Right lobe of liver (tissue), 6 donors: ENCODE measurements around the gene DMKN. TPM values are rescaled to one million over a fixed set of nuclear protein-coding genes. Genes with fewer than 3 reads are reported as not detected.

Experiments
- ATAC-seq, 4 donors: fragments of 200-7000 bp; cut with Tn5 transposase; one replicate each; pipeline ENCODE4 v1.9.1; 2020; ENCODE audit warnings: mild to moderate bottlenecking in 4 of 4, moderate library complexity in 4 of 4
- DNase-seq, 3 donors: peaks; one replicate each; pipeline ENCODE4 v3.0.0-alpha.2; 2020
- H3K27ac ChIP-seq, 3 donors: fragments of 200-600 bp; one replicate each; pipeline ENCODE4 v1.8.0; 2022
- H3K27me3 ChIP-seq, 2 donors: fragments of 200-600 bp; one replicate each; pipeline ENCODE4 v1.8.0; 2022
- H3K36me3 ChIP-seq, 4 donors: fragments of 200-600 bp; sonication (generic) in 1 of 4; one replicate each; pipeline versions ENCODE4 v1.5.1 to v1.8.0; 2017 to 2022; ENCODE audit warnings: control low read depth in 1 of 4
- H3K4me1 ChIP-seq, 4 donors: fragments of 200-600 bp; sonication (generic) in 1 of 4; one replicate each; pipeline versions ENCODE4 v1.5.1 to v1.8.0; 2017 to 2022; ENCODE audit warnings: control low read depth in 1 of 4
- H3K4me3 ChIP-seq, 3 donors: fragments of 200-600 bp; one replicate each; pipeline ENCODE4 v1.8.0; 2022
- H3K9me3 ChIP-seq, 4 donors: fragments of 200-600 bp; sonication (generic) in 1 of 4; one replicate each; pipeline versions ENCODE4 v1.5.1 to v1.8.0; 2017 to 2022; ENCODE audit warnings: control low read depth in 1 of 4
- CTCF ChIP-seq, 4 donors: fragments of 200-600 bp in 3 of 4; fragments of 450-650 bp in 1 of 4; IDR thresholded peaks; one replicate each; pipeline versions ENCODE4 v1.5.1 to v1.8.0; 2016 to 2022; ENCODE audit warnings: antibody characterized with exemption in 4 of 4, mild to moderate bottlenecking in 2 of 4
- POLR2A ChIP-seq: fragments of 450-650 bp; IDR thresholded peaks from one replicate; pipeline ENCODE4 v1.6.1; 2017; ENCODE audit warnings: antibody characterized with exemption, mild to moderate bottlenecking
- WGBS: methylation state at CpG from one replicate; pipeline ENCODE4 v1.1.6; 2018; ENCODE audit warnings: low coverage, low lambda C conversion rate; ENCODE audit not compliant: insufficient coverage; ENCODE audit errors: missing lambda C conversion rate; 5-methylcytosine and 5-hydroxymethylcytosine counted together
- intact Hi-C, 2 donors: fragments of 100-400 bp; cut with DNase I; formaldehyde crosslinking; loops; one replicate each; pipeline versions ENCODE4 v1.11.2 to v1.14.1; 2022
- total RNA-seq, 6 experiments: library from RNA; depleted of rRNA in 2 of 6; stranded (reverse); fragments of >200 nt in 2 of 6; fragmentation: NEBNext Ultra II Directional in 3 of 6; extraction: Animal tissue kit (Norgen Biotek cat#: 25700) in 3 of 6; gene quantifications; one replicate each; pipeline versions ENCODE4 v1.1.0 to v1.2.4, GENCODE V29; 2016 to 2023
- donor health status: DM: no; HTN: yes; CAD: no.
- donor health status: DM: no; HTN: no; CAD: no.
- donor health status: DM: no; HTN: no; CAD: no.
- donor health status: DM: no; HTN: yes; CAD: no.
- donor health status: DM: no; HTN: yes; CAD: no.

Gene DMKN
- total RNA-seq, 6 experiments from 2014 or later, result 1.0 to 4.0 (median 2.0) TPM

DNA sequence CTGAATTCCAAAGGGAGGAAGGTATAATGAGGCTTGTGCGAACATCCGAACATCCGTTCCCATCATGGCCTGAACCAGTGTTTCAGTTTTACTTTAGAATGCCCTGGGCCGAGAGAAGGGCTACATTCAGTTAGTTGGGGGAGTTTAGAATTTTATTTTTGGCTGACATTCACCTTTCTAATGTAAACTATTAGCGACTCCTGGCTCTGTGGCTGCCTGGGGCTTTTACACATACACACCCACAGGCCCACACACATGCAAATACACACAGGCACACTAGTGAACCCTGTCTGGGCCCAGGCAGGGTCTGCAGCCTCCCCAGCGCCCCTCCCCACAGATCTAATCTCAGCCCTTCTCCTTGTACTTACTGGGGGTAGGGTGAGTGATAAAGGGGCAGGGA, 25.9 kb upstream of the DMKN start:
- WGBS, result 66% methylated on average over 6 of the region's 6 CpGs
- Histone ChIP-seq H3K4me1 (no peaks in the 10 kb centered on the region), H3K4me3 (no peak overlapping the region), H3K27me3 (no peaks in the 10 kb centered on the region), H3K27ac (no peak overlapping the region), H3K36me3 (no peaks in the 10 kb centered on the region), H3K9me3 (no peaks in the 10 kb centered on the region)
- ATAC-seq (no peak), DNase-seq (no peak)
- no peak for TF ChIP-seq POLR2A
- TF ChIP-seq CTCF (IDR thresholded peaks at IDR 0.05), result no peak
- intact Hi-C loops, result no loop called here

DNA sequence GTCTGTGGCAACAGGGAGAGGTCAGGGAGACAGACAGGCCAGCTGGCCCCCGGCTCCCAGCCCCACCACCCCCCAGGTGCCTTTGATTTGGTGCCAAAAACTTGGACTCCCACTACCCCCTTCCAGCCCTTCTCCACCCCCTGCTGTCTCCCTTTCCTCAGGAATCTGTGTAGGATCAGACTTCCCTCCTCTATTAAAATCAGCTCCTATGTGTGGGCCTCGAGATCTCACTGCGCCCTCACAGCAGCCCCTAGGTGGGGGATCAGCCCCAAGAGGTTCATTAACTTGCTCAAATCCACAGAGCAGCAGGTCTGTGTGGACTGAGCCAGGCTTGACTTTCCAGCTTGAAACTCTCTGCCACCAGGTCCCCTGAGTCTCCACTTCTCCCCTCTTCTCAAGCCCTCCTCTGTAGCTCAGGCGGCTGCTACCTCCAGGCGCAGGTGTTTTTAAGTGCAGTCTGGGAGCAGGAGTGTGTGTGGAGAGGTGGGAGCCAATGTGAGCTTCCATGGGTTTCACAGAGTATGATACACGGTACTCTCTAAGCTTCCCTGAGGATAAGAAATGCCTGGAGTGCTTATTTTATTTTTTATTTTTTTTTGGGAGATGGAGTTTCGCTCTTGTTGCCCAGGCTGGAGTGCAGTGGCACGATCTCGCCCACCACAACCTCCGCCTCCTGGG, 21.5 kb upstream of the DMKN start:
- Histone ChIP-seq H3K4me3 (no peak overlapping the region), H3K9me3 (no peaks in the 10 kb centered on the region), H3K4me1 (no peaks in the 10 kb centered on the region), H3K36me3 (no peaks in the 10 kb centered on the region), H3K27me3 (no peaks in the 10 kb centered on the region), H3K27ac (no peak overlapping the region)
- no peak for DNase-seq
- intact Hi-C loops, result no loop called here
- WGBS, result 67% methylated on average over 9 of the region's 10 CpGs
- no peak for ATAC-seq
- no peak for TF ChIP-seq CTCF (IDR thresholded peaks at IDR 0.05)
- no peak for TF ChIP-seq POLR2A

DNA sequence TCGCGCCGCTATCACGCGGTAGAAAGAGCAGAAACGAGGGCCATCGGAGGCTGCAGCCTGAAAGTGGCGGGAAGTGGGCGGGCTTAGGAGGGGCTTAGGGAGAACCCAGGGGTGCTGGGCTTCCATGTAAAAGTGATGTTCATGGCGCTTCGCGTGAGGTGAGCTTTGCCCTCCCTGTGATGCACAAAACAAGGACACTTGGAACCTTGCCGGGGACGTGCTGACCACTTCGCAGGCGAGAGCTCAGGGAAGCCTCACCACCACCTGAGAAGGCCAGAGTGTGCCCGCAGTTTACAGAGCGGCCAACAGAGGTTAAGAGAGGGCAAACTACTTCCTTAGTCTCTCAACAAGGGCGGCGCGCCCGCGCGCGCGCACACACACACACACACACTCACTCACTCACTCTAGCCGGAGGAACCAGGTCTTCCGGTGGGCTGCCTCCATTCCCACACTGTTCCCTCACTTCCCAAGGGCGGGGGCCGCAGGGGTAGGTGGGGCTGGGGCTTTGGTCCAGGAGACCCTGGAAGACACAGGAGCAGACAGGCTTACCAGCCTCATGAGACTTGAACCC, 20.5 kb upstream of the DMKN start:
- no peaks in the 10 kb centered on the region for H3K27me3 ChIP-seq
- ATAC-seq, result peak; percentile 56 to 83 (median 74)
- TF ChIP-seq CTCF (IDR thresholded peaks at IDR 0.05), result no peak
- TF ChIP-seq POLR2A, result no peak

GRCh38 chr19:35533201-35533821, 19.9 kb upstream of the DMKN start, which contains the start of gene GAPDHS:
Gene GAPDHS, plus strand, starts transcription at chr19:35533456. Its CDS starts 72 bp downstream, at chr19:35533528.
- WGBS, result 42% methylated on average over 11 of the region's 39 CpGs
- TF ChIP-seq CTCF (IDR thresholded peaks at IDR 0.05), result no peak
- DNase-seq (no peak), ATAC-seq (no peak)
- Histone ChIP-seq H3K27ac (no peak within 1 kb of the TSS), H3K27me3 (no peaks in the 10 kb centered on the region), H3K36me3 (no peaks in the 10 kb centered on the region), H3K4me3 (no peak within 1 kb of the TSS), H3K9me3 (no peaks in the 10 kb centered on the region), H3K4me1 (no peaks in the 10 kb centered on the region)
- intact Hi-C loops, result no loop called here

More for the DNA sequence above, 20.5 kb upstream of the DMKN start:
- Histone ChIP-seq H3K4me1 (no peaks in the 10 kb centered on the region), H3K36me3 (no peaks in the 10 kb centered on the region), H3K4me3 (no peak overlapping the region), H3K9me3 (no peaks in the 10 kb centered on the region), H3K27ac (no peak overlapping the region)
- intact Hi-C loops, result no loop called here
- WGBS, result 3% methylated on average over 17 of the region's 30 CpGs
- DNase-seq, result no peak
